Superior temporal gyrus (tissue), 1 donor: ENCODE results near the gene XCL2.

ENCODE experiments used
- DNase-seq: peaks from one replicate; pipeline ENCODE4 v3.0.0-alpha.2; 2016; ENCODE audit errors: extremely low spot score

XCL2 gene

GRCh38 chr1:168513656-168514404 is 30.0 kb downstream of the XCL2 start:
- no peak for DNase-seq

DNA sequence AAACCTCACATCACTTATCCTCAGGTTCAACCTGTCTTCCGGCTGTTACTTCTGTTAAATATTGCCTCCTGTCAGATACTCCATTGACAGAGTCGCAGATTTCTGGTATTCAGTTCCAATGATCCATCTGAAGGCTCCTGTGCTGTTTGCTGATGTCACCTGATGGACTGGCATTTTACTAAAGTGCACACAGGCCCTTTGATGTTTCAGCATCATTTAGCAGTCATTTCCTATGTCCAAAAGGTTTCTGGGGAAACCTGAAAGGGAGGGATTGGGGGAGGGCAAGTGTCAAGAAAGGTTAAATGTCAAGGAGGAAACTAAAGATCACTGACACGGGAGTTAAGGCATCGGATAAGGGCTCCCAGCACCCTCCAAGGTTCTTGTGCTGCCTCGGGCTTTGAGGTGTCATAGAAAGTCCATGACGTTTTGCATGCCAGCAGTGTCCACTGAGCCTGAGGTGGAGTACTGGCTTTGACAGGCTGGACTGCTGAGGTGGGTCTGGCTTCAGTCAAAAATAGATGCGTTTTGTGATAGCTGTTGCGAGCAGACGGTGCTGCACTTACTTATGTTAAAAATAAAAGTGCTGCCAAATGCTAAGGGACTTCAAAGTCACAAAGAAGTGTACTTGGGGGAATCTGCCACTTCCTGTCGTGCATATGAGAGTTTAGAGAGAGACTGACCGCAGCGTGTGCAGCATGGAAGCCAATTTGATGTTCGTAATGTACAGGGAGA is 30.8 kb downstream of the XCL2 start:
- DNase-seq = no peak

DNA sequence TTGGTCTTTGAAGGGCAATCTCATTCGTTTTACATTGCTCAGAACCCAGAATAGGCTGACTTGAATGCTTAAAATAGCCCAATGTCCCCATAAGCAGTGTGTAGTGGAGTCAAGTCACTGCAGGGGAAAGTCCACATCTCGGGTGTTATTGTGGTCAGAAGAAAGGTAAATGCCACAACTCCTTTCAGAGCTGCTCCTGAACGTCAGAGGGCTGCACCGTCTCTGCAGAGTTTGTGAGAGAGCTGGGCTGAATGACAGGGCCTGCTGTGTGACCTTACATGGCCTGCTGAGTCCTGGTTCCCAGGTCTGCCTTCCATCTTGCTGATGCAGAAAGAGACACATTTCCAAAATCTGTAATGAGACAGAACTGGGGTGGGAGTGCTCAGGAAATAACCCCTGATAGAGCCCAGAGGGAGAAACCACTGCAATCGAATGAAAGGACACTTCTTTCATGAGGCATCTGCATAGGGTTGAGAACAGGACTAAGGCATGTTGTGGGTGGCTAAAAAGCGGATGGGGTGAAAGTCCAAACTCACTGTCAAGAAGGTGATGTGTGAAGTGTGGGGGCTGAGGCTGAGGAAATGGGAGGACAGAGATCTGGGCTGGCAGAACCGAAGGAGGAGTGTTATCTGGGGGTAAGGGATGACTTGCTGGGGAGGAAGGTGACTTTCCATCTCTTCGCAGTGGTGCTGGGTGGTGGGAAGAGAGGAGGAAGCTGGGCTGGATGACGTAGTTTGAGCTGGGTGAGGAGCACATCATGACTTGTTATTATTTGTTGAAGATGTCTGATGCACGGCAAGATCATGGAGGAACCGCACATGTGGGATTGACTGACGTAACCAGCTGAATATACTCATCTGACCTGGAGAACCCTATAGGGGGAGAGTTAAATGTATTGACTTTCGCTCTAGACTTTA is 33.7 kb downstream of the XCL2 start:
- no peak for DNase-seq

DNA sequence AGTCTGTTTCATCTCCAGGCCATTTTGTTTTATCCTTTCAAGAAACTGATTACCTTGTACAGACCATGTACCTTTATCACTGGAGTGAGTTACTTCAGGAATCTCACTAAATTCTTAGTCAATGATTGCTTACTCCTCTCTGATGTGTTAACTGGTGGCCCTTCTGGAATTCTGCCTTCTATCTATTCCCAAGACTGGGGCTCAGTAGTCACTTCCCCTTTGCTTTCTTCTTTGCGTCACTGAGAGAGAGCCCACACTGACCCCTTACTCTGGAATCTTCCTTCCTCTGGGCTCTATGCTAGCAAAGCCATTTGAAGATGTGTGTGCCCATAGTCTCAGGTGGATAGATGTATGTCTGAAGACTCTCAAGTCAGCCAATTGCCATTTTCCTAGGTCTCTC is 34.6 kb downstream of the XCL2 start:
- no peak for DNase-seq

GRCh38 chr1:168507828-168508227 is 36.0 kb downstream of the XCL2 start:
- DNase-seq = no peak

DNA sequence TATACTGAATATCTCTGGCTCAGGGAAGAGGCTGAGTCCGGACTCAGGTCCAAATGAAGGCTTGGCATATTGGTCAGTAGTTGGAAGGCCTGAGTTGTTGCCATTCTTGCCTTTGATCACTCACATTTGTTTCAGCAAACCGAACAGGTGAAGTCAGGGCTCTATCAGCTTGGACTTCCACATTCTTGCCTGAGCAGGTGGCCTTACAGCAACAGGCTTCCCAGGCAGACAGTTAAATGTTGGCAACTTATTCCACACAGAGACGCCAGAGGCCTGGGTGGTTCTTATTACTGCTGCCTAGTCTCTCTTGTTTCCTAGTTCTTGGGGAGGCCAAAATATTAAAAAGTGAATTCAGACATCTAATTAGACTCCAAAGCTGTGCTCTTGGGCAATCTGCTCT is 36.6 kb downstream of the XCL2 start:
- DNase-seq = no peak

- DNase-seq = no peak
Measured at GRCh38 chr1:168506204-168506819, 37.5 kb downstream of the XCL2 start.

DNA sequence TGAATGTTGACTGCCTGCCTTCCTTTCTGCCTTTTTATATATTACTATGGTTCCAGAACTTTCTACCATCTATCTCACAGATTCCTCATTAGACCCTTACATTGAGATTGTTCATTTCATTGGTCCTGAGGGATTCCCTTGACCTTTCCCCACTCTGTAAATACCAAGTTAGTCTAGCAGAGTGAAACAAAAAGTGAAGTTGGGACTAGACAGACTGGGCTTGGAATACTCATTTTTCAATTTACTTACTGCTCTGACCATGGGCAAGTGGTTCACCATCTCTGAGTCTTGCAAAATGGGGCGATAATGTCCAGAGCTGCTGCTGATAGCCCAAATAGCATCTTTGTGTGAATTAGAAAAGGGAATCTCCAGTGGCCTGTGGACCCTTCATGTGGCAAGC is 38.8 kb downstream of the XCL2 start:
- DNase-seq = no peak

- no peak for DNase-seq
Measured at GRCh38 chr1:168504064-168504837, 39.5 kb downstream of the XCL2 start.

GRCh38 chr1:168499688-168500049 is 44.1 kb downstream of the XCL2 start:
- DNase-seq = no peak

DNA sequence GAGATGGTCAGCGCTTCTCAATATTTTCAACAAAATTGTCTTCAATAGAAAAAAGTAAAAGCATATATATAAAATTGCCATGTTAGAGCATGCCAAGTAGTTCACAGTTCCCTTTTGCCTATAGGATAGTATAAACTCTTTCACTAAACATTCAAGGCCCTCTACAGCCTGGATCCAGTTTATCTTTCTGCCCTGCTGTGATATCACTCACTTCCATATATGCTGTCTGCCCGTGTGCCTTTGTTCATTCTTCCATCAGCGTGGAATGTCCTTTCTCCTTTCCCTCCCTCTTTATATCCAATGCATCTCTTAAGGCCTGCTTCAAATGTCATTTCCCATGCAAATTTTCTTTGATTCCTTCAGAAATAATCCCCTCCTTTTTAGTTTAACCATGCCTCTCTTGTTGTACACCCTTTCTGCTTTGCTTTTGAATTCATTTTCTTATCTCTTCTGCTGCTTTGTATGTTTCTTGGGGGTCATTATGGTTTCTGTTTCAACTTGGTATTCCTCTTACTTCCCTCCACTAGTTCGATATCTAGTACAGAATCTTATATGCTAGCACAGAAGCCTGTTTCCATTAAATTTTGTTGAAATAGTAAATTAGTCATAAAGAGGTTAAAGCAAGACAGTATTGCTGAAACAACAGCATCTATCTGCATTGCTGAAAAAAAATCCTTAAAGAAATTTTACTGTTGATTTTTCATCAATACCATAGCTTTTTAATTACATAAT is 44.7 kb downstream of the XCL2 start:
- DNase-seq = no peak

DNA sequence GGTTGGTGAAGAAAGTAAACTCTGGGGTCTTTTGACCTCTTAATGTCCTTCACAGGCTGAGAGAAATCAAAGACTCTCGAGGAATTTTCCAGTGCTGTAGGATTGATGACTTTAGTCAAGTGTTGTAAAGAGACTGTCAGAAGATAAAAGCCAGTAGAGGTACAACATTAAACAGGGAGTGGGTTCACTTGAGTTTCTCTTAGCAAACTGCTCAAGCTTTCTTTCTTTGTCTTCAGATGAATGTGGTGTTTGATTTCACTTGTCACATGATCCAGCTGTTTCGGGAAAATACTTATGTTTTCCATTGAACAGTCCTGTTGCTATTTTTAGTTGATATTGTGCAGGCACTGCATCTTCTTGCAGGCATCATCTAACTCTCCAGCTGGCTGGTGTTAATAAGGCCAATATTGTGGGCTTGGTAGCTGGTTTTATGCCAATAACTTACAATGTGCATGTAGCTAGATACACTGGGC is 45.6 kb downstream of the XCL2 start:
- DNase-seq = peak; percentile 33

DNA sequence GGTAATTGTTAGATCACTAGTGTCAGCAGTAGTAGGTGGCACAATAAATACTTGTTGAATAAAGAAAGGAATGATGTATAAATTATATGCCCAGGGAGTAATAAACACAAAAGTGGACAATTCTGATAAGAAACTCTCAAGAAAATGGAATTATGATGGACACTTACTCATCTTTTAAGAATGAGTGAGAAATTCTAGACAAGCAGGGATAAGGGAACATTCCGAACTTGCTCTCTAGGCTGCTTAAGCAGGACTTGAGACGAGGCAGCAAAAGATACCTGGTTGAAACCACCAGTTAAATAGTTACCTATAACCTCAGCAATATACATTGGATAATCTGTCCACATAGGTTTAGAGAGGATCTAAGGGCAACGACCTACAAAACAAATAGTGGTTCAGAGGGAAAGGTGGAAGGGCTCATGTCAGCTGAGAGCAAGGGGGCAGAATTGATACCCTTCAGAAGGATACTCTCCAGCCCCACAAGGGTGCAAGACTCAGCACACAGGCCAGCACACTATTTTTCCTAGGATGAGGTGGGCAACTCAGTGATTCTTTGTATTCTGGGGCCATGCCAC is 46.3 kb downstream of the XCL2 start:
- DNase-seq = no peak

- no peak for DNase-seq
Measured at GRCh38 chr1:168491527-168492164, 52.2 kb downstream of the XCL2 start.
